Ammon's horn (tissue), 1 donor: ENCODE results near the gene CHMP1A.
"Not testable (repeated sequence)": the region's sequence is repeated elsewhere in the genome, so short reads cannot be mapped to it uniquely, and the experiment has no call there.

Experiments used
- DNase-seq: peaks from one replicate; pipeline ENCODE4 v3.0.0-alpha.2; 2016; ENCODE audit warnings: low spot score

The CHMP1A gene

DNA sequence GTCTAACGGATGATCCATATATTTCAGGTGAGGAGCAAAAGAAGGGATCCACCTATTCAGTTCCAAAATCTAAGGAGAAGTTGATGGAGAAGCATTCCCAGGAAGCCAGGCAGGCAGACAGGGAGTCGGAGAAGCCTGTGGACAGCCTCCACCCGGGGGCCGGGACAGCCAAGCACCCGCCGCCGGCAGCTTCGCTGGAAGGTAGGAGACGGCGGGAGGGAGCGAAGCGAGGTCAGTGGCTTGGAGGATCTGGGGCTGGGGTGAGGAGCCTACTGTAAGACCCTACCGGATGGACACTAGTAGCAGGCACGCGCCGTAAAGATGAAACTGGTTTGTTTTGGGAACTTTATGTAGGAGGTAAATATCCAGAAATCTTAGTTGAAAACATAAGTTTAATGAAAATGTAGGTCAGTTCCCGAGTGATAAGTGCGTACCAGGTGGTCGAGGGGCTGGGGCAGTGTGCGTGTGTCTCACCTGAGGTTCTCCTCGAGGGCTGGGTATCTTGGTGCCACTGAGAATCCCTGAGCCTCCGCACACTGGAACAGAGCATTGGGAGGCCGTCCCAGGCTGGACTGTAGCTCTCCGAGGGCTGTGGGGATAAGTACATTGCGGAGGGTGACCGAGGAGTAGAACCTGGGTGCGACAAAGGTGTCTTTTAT, 842 bp upstream of the CHMP1A start:
- DNase-seq: no peak

DNA sequence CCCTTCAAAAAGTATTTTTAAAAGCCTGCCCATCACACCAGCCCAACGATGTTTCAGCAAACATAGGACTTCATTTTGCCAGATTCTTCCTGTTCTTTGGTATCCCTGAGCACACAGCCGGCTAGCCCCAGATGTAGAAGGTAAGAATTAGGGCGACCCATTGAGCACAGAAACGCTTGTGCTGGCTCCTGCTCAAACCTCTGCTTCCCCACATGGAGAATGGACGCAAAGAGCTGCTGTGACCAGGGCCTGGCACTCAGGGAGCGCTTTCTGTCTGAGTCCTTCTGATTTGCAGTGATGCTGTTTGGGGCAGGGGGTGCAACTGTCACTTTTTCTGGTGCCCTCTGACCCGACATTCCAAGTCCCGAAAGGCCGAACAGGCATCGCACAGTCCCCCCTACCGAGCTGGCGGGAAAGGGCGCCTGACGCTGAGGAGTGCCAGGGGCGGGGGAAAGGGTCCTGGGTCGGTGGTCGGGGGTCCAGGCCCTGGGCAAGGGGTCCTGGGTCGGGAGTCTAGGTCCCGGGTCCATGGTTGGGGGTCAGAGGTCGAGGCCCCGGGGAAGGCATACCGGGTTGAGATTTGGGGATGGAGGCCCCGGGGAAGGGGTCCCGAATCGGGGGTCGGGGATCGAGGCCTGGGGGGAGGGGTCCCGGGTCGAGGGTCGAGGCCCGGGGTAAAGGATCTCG, 930 bp downstream of the CHMP1A start:
- no peak for DNase-seq

DNA sequence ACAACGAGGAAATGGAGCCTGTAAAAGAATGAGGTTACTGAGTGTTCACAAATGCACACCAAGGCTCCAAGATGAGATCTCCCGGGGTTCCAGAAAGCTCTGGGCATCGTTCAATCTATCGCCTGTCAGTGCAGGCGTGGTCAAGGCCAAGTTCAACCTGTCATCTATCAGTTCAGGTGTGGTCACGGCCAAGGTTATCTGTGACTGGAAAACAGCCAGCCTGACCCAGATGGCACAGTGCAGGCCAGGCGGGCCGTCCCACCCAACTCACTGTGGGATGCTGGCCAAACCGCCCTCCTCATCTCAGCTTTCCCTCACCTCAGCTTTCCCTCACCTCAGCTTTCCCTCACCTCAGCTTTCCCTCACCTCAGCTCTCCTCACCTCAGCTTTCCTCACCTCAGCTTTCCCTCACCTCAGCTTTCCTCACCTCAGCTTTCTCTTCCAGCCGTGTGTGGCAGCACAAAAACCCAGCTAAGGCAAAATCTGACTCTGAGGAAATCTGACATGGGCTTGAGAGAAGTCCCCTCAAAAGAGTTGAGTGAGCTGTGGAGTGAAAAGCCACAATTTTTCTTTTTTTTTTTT, 2.4 kb downstream of the CHMP1A start:
- no peak for DNase-seq

DNA sequence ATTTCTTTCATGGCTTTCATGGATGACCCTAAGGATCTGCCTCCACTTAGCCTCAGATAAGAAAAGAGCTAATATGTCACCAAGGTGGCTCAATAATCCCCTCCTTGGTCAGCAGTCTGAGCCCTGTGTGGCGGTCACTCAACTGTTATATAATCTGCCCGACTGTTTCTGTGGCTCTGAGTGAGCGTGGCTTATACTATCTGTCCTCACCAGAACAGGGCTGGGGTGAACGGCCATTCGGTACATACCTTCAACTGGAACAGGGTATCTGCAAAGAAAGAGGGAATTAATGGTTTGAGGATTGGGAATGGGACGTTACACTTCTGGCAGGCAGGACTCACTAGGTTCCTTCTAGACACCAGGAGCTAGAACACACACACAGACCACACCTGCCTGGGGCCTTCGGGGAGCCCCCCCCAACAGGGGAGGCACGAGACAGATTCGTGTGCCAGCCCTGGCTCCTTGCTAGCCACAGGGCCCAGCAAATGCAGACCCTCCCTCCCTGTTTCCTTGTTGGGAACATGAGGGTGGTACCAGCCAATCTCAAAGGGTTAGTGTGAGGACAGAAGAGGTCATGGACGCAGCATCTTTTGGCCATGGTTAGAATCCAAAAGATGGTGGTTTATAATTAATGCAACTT, 3.7 kb downstream of the CHMP1A start:
- DNase-seq: no peak

DNA sequence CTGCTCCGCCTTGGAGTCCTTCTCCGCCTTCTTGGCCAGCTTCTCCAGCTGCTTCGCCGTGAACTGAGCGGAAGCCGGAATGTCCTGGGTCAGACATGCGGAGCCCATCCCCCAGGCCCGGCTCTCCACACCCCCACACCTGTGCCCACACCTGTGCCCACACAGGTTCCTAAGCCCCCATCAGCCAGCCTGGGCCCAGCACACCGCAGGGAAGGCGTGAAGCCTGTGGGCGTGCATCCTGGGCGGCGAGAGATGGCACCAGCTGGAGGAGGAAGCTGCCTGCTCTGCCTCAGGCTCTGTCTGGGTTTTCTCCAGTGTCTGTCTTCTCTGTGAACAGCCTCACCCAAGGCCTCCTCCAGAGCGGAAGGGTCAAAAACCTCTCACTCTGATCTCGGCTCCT, 5.9 kb downstream of the CHMP1A start:
- DNase-seq: no peak

DNA sequence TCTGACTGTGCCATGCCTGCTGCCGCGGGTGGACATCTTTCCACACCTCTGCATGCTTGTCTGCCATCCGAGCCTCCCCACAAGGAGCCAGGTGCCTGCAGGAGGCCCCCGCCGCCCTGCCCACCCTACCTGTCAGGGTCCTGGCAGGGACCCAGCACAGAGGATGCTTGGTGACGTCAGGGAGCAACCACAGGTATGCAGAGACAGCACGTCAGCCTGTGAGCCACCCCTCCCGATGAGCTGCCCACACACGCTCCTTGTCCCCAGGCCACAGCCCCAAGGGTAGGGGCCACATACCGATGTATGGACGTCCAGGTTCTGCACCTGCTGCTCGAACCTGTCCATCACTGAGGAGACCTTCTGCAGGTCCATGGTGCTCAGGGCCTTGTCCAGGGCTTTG, 10.6 kb downstream of the CHMP1A start:
- DNase-seq: no peak

DNA sequence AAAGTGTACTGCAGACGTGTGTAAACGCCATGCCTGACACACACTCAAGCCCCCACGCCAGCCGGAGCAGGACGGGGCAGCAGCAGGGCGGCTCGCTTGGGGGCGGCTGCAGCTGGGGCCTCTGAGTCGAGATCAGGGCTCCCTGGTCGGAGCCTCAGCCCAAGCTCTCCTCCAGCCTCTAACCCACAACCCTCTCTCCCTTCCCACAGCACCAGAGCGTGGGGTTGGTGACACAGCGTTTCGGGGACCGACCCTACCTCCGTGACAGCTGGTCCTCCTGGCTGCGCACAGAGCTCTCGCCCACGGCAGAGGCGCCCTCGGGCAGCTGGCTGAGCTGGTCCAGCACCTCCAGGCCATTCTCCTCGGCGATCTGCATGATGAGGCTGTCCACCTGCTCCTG, 11.2 kb downstream of the CHMP1A start:
- DNase-seq: no peak

DNA sequence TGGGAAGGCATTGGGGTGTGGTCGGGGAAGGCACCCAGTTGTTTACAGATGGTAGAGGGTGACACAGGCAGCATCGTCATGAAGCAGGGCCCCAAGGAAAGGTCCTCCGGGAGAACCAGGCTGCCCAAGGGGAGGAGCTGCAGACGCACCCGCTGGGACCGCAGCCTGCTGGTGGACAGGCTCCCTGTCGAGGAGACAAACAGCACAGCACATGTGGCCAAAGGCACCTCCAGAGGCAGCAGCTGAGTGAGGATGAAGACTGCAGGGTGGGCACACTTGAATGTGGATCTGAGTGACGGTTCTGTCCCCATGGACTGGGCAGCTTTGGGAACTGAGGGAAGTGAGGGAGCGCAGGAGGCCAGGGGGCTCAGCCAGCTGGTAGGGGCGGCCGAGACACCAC, 12.4 kb downstream of the CHMP1A start:
- no peak for DNase-seq

DNA sequence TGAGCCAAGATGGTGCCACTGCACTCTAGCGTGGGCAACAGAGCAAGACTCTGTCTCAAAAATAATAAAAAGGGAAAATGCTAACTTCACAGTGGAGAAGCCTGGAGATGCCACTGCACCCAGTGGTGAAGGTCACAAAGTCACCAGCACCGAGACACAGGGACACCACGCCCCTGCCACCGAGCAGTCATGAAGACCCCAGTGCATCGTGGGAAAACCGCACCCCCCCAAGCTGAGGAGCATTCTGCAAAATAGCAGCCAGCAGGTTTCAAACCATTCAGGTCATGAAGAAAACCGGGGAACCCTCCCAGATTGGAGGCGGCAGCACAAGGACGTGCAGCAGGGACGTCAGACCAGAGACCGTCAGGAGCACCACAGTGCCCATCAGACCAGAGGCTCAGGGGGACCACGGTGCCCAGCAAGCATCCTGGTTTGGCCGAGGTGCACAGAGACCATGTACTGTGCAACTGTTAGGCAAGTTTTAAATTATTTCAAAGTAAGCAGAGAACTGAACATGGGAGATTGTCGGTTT, 13.7 kb downstream of the CHMP1A start:
- DNase-seq: no peak

DNA sequence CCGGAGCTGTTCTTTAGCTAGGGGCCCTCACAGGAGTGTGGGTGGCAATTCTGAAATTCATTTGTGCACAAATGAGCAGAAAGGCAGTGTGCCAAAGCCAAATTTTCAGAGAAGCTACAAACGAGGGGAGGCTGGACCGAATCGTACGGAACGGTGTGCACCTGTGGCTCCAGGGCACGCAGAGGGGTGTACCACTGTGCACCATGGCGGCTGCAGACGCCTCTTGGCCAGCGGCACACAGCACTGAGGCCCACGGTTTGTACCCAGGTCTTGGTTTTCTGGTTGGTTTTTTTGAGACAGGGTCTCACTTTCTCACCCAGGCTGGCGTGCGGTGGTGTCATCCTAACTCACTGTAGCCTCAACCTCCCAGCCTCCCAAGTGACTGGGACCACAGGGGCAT, 14.9 kb downstream of the CHMP1A start:
- DNase-seq: no peak

DNA sequence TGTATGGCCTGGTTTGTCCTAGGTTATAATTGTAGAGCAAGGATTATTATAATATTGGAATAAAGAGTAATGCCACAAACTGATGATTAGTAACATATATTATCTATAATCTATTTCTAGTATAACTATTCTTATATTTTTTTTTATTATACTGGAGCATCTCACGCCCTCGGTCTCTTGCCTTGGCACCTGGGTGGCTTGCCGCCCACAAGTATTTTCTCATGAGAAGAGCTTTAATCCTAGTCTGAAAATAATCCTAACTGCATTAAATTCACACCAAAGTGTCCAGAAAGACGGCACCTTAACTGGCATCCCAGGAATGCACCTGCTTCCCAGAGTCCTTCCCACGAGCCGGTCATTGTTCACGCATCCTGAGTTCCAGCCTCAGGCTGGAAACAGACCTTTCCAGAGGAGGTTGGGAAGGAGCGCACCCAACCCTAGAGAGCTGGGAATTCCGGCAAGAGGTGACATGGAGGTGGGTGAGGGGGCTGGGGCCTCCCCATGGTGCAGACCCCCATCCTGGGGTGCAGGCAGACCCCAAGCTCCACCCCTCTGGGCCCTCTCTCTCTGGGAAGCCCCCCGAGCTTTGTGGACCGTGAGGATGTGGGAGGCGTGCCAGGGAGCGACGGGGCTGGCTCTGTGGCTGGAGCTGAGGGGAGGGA, 15.9 kb downstream of the CHMP1A start:
- DNase-seq: no peak

DNA sequence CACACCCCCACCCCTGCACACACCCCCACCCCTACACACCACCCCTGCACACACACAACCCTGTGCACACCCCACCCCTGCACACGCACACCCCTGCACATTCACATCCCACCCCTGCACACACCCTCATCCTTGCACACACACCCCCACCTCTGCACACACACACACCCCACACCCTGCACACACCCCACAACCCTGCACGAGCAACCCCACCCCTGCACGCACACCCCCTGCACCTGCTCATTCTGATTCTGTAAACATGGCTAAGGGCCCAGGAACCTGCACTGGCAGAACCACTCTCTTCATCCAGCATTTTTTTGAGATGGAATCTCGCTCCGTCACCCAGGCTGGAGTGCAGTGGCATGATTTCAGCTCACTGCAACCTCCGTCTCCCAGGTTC, 18.1 kb downstream of the CHMP1A start:
- no peak for DNase-seq

DNA sequence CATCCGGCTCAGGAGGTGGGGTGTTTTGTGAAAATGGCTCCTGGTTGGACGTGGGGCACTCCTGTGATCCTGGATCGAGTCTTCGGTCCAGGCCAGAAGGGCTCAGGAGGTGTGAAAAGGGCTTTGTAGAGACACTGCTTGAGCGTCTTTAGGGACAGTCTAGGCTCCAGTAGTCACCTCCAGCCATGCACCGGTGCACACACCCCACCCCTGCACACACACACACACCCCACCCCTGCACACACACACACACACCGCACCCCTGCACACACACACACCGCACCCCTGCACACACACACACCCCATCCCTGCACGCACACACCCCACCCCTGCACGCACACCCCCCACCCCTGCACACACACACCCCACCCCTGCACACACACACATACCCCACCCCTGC, 19.1 kb downstream of the CHMP1A start:
- no peak for DNase-seq

DNA sequence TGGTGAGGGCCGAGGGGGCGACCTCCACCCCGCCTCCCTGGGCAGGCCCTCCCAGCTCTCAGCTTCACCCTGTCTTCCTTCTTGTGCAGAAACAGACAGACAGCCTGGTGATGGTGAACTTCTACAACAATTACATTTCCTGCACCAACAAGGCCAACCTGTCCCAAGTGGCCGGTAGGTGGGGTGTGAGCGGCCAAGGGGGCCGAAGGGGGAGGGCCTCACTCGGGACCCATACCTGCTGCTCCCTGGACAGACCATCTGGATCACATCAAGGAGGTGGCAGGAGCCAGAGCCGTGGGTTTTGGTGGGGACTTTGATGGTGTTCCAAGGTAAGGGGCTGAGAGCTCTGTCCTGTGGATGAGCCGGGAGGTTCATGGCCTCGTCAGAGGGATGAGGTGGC, 20.1 kb downstream of the CHMP1A start:
- no peak for DNase-seq

DNA sequence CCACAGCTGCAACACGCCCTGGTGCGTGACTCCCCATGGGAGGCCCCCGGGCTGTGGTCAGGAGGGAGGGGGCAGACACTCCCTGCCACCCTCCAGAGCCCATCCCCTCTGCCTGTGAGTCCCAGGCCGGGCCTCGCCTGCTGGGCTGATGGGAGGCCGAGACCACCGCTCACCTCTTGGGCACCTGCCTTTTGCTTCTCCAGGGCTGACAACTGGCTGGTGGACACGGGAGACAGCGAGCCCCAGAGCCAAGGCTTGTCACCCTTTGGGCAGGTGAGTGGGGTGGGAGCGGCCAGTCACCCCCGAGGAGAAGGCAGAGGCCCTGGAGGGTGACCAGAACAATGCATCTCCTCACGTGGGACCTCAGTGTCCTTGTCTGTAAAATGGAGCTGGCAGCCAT, 20.8 kb downstream of the CHMP1A start:
- DNase-seq: no peak

DNA sequence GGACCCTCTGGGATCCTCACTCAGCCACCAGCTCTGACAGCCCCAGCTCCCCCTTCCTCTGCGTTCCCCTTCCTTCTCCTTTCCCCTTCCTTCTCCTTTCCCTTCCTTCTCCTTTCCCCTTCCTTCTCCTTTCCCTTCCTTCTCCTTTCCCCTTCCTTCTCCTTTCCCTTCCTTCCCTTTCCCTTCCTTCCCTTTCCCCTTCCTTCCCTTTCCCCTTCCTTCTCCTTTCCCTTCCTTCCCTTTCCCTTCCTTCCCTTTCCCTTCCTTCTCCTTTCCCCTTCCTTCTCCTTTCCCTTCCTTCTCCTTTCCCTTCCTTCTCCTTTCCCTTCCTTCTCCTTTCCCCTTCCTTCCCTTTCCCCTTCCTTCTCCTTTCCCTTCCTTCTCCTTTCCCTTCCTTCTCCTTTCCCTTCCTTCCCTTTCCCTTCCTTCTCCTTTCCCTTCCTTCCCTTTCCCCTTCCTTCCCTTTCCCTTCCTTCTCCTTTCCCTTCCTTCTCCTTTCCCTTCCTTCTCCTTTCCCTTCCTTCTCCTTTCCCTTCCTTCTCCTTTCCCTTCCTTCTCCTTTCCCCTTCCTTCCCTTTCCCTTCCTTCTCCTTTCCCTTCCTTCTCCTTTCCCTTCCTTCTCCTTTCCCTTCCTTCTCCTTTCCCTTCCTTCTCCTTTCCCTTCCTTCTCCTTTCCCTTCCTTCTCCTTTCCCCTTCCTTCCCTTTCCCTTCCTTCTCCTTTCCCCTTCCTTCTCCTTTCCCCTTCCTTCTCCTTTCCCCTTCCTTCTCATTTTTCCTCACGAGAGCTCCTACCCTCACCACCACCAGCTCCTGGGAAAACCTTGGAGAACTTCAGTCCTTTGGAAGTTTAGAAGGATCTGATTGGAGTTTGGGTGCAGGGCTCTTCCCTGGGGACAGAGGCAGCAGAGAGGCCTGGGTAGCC, 22.8 kb downstream of the CHMP1A start:
- not testable (repeated sequence) for DNase-seq

DNA sequence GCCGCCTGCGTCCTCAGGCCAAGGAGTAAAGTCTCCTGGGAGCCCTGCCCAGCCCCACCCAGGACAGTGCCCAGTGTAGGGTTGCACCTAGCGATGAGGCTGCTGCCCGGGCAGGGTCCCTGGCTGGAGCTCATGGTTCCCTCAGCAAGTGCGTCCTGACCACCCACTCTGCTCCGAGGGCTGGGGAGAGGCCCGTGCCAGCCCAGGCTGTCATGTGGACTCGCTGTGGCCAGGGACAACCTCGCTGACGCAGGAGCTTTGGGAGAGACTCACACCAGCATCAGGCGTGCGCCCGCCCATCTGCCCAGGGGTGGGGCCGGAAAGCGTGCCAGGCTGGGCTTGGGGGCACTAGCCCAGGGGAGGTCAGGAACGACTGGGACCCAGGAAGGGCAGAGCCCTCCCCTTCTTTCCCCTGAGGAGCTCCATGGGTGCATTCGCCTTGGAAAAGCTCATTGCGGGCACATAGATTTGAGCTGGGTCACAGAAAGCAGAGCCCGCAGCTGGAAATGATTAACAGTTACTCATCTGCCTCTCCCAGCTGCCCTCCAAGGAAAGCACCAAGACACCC, 24.4 kb downstream of the CHMP1A start:
- no peak for DNase-seq

DNA sequence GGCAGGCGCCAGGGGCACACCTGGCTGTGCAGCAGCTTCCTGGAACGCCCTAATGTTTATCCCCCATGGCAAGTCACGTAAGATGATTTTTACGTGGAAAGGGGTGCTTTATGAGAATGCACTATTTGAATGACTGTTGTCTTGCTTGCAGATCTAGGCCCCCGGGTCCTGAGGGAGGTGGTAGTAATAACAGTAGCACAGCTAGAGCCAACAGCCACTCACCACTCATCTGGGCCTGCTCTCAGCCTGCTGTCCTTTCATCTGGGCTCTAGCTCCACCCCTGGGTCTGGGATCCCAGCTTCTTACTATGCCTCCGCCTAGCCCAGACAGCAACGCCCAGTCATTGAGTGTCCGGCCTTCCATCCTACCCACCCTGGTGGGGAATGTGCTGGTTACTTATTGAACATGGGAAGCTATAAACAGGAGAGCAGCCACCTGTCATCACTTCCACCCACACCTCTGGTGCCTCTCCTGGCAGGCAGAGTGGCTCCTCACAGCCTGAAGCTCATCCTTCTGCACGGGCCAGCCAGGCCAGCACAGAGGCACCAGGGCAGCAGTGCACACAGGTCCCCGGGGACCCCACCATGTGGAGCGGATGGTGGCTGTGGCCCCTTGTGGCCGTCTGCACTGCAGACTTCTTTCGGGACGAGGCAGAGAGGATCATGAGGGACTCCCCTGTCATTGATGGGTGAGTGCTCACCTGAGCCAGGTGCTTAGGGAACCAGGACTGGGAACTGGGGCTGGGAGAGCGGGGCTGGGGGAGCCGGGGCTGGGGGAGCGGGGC, 27.5 kb downstream of the CHMP1A start:
- no peak for DNase-seq

DNA sequence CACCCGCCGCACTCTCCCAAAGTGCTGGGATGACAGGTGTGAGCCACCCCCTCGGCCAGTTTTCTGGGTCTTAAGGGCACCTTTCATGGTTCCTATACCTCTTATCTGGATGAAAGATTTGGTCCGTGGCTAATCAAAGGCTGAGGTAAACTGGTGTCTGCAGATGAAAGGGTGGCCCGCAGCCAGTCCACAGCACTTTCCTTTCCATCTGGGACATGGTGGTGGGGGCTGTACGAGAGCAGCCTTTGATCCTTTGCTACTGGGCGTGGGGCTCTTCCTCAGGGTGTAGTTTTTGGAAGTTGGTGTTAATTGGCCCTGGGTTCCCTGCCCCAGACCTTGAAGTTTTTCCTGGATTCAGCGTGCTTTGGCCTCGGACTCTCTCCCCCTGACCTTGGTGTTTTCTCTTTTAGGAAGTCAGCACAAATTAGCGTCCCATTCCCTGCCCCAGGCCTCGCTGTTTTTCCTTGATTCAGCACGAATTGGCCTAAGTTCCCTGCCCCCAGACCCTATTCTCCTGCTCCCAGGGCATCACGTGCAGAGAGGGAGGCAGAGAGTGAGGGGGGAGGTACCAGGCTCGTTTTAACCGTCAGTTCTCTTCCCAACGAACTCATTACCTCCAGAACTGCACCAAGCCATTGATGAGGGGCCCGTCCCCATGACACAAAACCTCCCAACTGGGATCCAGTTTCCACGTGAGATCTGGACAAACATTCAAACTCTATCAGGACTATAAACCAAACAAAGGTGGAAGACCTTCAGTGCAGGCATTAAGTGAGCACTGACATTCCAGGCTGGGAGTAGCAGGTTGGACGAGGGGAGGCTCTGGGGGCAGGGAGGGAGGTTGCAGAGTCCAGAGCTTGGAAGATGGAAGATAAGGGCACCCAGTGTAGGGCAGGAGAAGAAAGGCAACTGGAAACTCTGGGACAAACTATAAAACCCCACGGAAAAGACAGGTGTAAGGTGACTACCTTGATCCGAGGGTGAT, 32.4 kb downstream of the CHMP1A start:
- DNase-seq: no peak
